CD4-positive, alpha-beta T cell treated with Interleukin-21 for 1 hour (primary cell): Measurements from ENCODE around the gene SNW1.
"Not testable (repeated sequence)": the region's sequence is repeated elsewhere in the genome, so short reads cannot be mapped to it uniquely, and the experiment has no call there.

ENCODE experiments used
- DNase-seq: peaks from one replicate; pipeline ENCODE4 v3.0.0-alpha.2; 2020

SNW1 gene

GRCh38 chr14:77760381-77761204, at the start of gene SNW1:
TSS of gene SNW1 (minus strand) at chr14:77761156. CDS start at chr14:77761127, 29 bp downstream.
- peak; percentile 95 for DNase-seq

GRCh38 chr14:77809011-77809410, 48.1 kb upstream of the SNW1 start:
- DNase-seq: no peak

GRCh38 chr14:77808250-77808649, 47.3 kb upstream of the SNW1 start:
- DNase-seq: no peak

GRCh38 chr14:77805706-77806105, 44.8 kb upstream of the SNW1 start:
- DNase-seq: no peak

GRCh38 chr14:77804592-77804991, 43.6 kb upstream of the SNW1 start:
- DNase-seq: peak; percentile 20

- no peak for DNase-seq
Observed at GRCh38 chr14:77800814-77801213, 39.9 kb upstream of the SNW1 start.

- peak; percentile 83 for DNase-seq
Observed at GRCh38 chr14:77799863-77800730, 39.1 kb upstream of the SNW1 start, which contains the start of gene ADCK1. TSS of gene ADCK1 (plus strand) at chr14:77800109. CDS start at chr14:77818979, 18,870 bp downstream.

GRCh38 chr14:77799456-77799855, 38.5 kb upstream of the SNW1 start:
- not testable (repeated sequence) for DNase-seq

GRCh38 chr14:77794357-77794756, 33.4 kb upstream of the SNW1 start:
- DNase-seq: no peak

- not testable (repeated sequence) for DNase-seq
Observed at GRCh38 chr14:77793255-77793654, 32.3 kb upstream of the SNW1 start.

- no peak for DNase-seq
Observed at GRCh38 chr14:77791225-77791600, 30.3 kb upstream of the SNW1 start.

GRCh38 chr14:77790566-77791224, 29.7 kb upstream of the SNW1 start:
- no peak for DNase-seq

GRCh38 chr14:77786148-77786547, 25.2 kb upstream of the SNW1 start:
- no peak for DNase-seq

GRCh38 chr14:77782202-77782601, 21.2 kb upstream of the SNW1 start:
- no peak for DNase-seq

- DNase-seq: not testable (repeated sequence)
Observed at GRCh38 chr14:77773966-77774365, 13.0 kb upstream of the SNW1 start.

GRCh38 chr14:77768442-77769069, 7.6 kb upstream of the SNW1 start:
- not testable (repeated sequence) for DNase-seq

- no peak for DNase-seq
Observed at GRCh38 chr14:77763978-77764377, 3.0 kb upstream of the SNW1 start.

- DNase-seq: no peak
Observed at GRCh38 chr14:77763316-77763715, 2.4 kb upstream of the SNW1 start.

GRCh38 chr14:77761205-77761931, 412 bp upstream of the SNW1 start:
- DNase-seq: peak; percentile 5

GRCh38 chr14:77752799-77753516, 8.0 kb downstream of the SNW1 start:
- no peak for DNase-seq

GRCh38 chr14:77752266-77752665, 8.7 kb downstream of the SNW1 start:
- no peak for DNase-seq
